ENCODE results near the gene FSCN2.

Gene FSCN2

GRCh38 chr17:81536299-81537290, 8.4 kb downstream of the FSCN2 start:
- no peak overlapping the region for H3K4me3 ChIP-seq (ENCODE audit: low read length)
- DNase-seq (ENCODE audit: low read depth), result no peak

GRCh38 chr17:81537343-81537855, 9.2 kb downstream of the FSCN2 start:
- DNase-seq (ENCODE audit: low read depth), result no peak
- peak; percentile 57 for TF ChIP-seq CTCF (conservative IDR thresholded peaks at IDR 0.05; ENCODE audit: low read length)
- H3K4me3 ChIP-seq (ENCODE audit: low read length), result no peak overlapping the region

More at GRCh38 chr17:81536299-81537290, 8.4 kb downstream of the FSCN2 start:
- no peak for TF ChIP-seq CTCF (conservative IDR thresholded peaks at IDR 0.05; ENCODE audit: low read length)

- H3K4me3 ChIP-seq (ENCODE audit: low read length), result no peak overlapping the region
- DNase-seq (ENCODE audit: low read depth), result no peak
- TF ChIP-seq CTCF (conservative IDR thresholded peaks at IDR 0.05; ENCODE audit: low read length), result no peak
These were observed 9.8 kb downstream of the FSCN2 start for GRCh38 chr17:81537856-81538555.

- no peak for DNase-seq (ENCODE audit: low read depth)
- H3K4me3 ChIP-seq (ENCODE audit: low read length), result no peak overlapping the region
- TF ChIP-seq CTCF (conservative IDR thresholded peaks at IDR 0.05; ENCODE audit: low read length), result no peak
These were observed 10.7 kb downstream of the FSCN2 start for GRCh38 chr17:81538651-81539570.

- no peak for DNase-seq (ENCODE audit: low read depth)
- no peak overlapping the region for H3K4me3 ChIP-seq (ENCODE audit: low read length)
- no peak for TF ChIP-seq CTCF (conservative IDR thresholded peaks at IDR 0.05; ENCODE audit: low read length)
These were observed 11.4 kb downstream of the FSCN2 start for GRCh38 chr17:81539571-81539900.

GRCh38 chr17:81539961-81540675, 11.9 kb downstream of the FSCN2 start:
- H3K4me3 ChIP-seq (ENCODE audit: low read length), result no peak overlapping the region
- no peak for DNase-seq (ENCODE audit: low read depth)
- no peak for TF ChIP-seq CTCF (conservative IDR thresholded peaks at IDR 0.05; ENCODE audit: low read length)

Data from AG10803 (cell line).